Measurements from ENCODE around the gene KRTAP3-2.

KRTAP3-2 gene

GRCh38 chr17:40963838-40964237 lies 35.9 kb downstream of the KRTAP3-2 start:
- no peak for DNase-seq (ENCODE audit: low spot score)

GRCh38 chr17:40962059-40962561 lies 37.6 kb downstream of the KRTAP3-2 start:
- DNase-seq (ENCODE audit: low spot score), result no peak

- no peak for DNase-seq (ENCODE audit: low spot score)
These were observed 38.1 kb downstream of the KRTAP3-2 start for GRCh38 chr17:40961591-40961990.

GRCh38 chr17:40960144-40960543 lies 39.6 kb downstream of the KRTAP3-2 start:
- DNase-seq (ENCODE audit: low spot score), result no peak

- DNase-seq (ENCODE audit: low spot score), result no peak
These were observed 41.4 kb downstream of the KRTAP3-2 start for GRCh38 chr17:40958086-40958953.

- DNase-seq (ENCODE audit: low spot score), result no peak
These were observed 43.1 kb downstream of the KRTAP3-2 start for GRCh38 chr17:40956401-40957254.

- DNase-seq (ENCODE audit: low spot score), result no peak
These were observed 45.8 kb downstream of the KRTAP3-2 start for GRCh38 chr17:40953881-40954280.

- DNase-seq (ENCODE audit: low spot score), result no peak
These were observed 47.0 kb downstream of the KRTAP3-2 start for GRCh38 chr17:40952661-40953060.

- no peak for DNase-seq (ENCODE audit: low spot score)
These were observed 47.6 kb downstream of the KRTAP3-2 start for GRCh38 chr17:40952154-40952553.

- DNase-seq (ENCODE audit: low spot score), result no peak
These were observed 48.6 kb downstream of the KRTAP3-2 start for GRCh38 chr17:40951011-40951622.

GRCh38 chr17:40950176-40950575 lies 49.5 kb downstream of the KRTAP3-2 start:
- DNase-seq (ENCODE audit: low spot score), result no peak

GRCh38 chr17:40949418-40949817 lies 50.3 kb downstream of the KRTAP3-2 start:
- DNase-seq (ENCODE audit: low spot score), result no peak
